Head of caudate nucleus (tissue), 42 donors: ENCODE results near the gene RERGL.
"Not testable (repeated sequence)": the region's sequence is repeated elsewhere in the genome, so short reads cannot be mapped to it uniquely, and the experiment has no call there.

Experiments used
- DNase-seq, 42 donors: peaks; one replicate each; pipeline versions ENCODE4 v3.0.0 to v3.0.0-alpha.2; 2020 to 2021; ENCODE audit warnings: mixed read lengths in 7 of 42
- intact Hi-C: fragments of 100-400 bp; cut with DNase I; formaldehyde crosslinking; loops from one replicate; pipeline ENCODE4 v1.15.0; 2022

The RERGL gene

GRCh38 chr12:18090093-18090492 lies at the start of gene RERGL:
RERGL (minus strand) TSS chr12:18090193; CDS start chr12:18090140, 53 bp downstream.
- DNase-seq: no peak
- intact Hi-C loops: no loop called here

- no peak for DNase-seq
- intact Hi-C loops: no loop called here
These were observed 49.3 kb upstream of the RERGL start for GRCh38 chr12:18139254-18139653.

- intact Hi-C loops: no loop called here
- DNase-seq: no peak
These were observed 45.5 kb upstream of the RERGL start for GRCh38 chr12:18135509-18135908.

- intact Hi-C loops: no loop called here
- DNase-seq: no peak
These were observed 45.1 kb upstream of the RERGL start for GRCh38 chr12:18135086-18135485.

GRCh38 chr12:18130851-18131250 lies 40.9 kb upstream of the RERGL start:
- no peak for DNase-seq
- intact Hi-C loops: no loop called here

- no peak for DNase-seq
- intact Hi-C loops: no loop called here
These were observed 33.7 kb upstream of the RERGL start for GRCh38 chr12:18123707-18124106.

- intact Hi-C loops: no loop called here
- no peak for DNase-seq
These were observed 30.9 kb upstream of the RERGL start for GRCh38 chr12:18120899-18121298.

GRCh38 chr12:18108611-18109010 lies 18.6 kb upstream of the RERGL start:
- intact Hi-C loops: no loop called here
- no peak for DNase-seq

GRCh38 chr12:18103624-18104023 lies 13.6 kb upstream of the RERGL start:
- intact Hi-C loops: no loop called here
- DNase-seq: no peak

GRCh38 chr12:18101043-18101442 lies 11.1 kb upstream of the RERGL start:
- intact Hi-C loops: no loop called here
- DNase-seq: no peak

GRCh38 chr12:18084080-18084479 lies 5.9 kb downstream of the RERGL start:
- no peak for DNase-seq

GRCh38 chr12:18079541-18080246 lies 10.3 kb downstream of the RERGL start:
- no peak for DNase-seq
- intact Hi-C loops: no loop called here

More at GRCh38 chr12:18084080-18084479, 5.9 kb downstream of the RERGL start:
- intact Hi-C loops: no loop called here

- no peak for DNase-seq
- intact Hi-C loops: no loop called here
These were observed 16.0 kb downstream of the RERGL start for GRCh38 chr12:18074001-18074400.

GRCh38 chr12:18072723-18073122 lies 17.3 kb downstream of the RERGL start:
- DNase-seq: no peak
- intact Hi-C loops: no loop called here

GRCh38 chr12:18071336-18071735 lies 18.7 kb downstream of the RERGL start:
- intact Hi-C loops: no loop called here
- no peak for DNase-seq

- no peak for DNase-seq
- intact Hi-C loops: no loop called here
These were observed 21.6 kb downstream of the RERGL start for GRCh38 chr12:18068355-18068754.

GRCh38 chr12:18066666-18067065 lies 23.3 kb downstream of the RERGL start:
- no peak for DNase-seq

GRCh38 chr12:18062867-18063266 lies 27.1 kb downstream of the RERGL start:
- intact Hi-C loops, DNase-seq: not testable (repeated sequence)

More at GRCh38 chr12:18066666-18067065, 23.3 kb downstream of the RERGL start:
- intact Hi-C loops: no loop called here

GRCh38 chr12:18057051-18057450 lies 32.9 kb downstream of the RERGL start:
- no peak for DNase-seq
- intact Hi-C loops: no loop called here

- intact Hi-C loops: no loop called here
- no peak for DNase-seq
These were observed 34.9 kb downstream of the RERGL start for GRCh38 chr12:18054925-18055619.

GRCh38 chr12:18045446-18045992 lies 44.5 kb downstream of the RERGL start:
- intact Hi-C loops: no loop called here
- no peak for DNase-seq
